ENCODE measurements around the gene BSPRY. TPM values are rescaled to one million over a fixed set of nuclear protein-coding genes. Genes with fewer than 3 reads are reported as not detected.
"Not testable (repeated sequence)": the region's sequence is repeated elsewhere in the genome, so short reads cannot be mapped to it uniquely, and the experiment has no call there.

Gene BSPRY
- total RNA-seq, 1 donor from 2014 or later = 0.58 TPM

- H3K4me1 Mint-ChIP-seq = peaks cover 11% of the 10 kb centered on the region
- no peak overlapping the region for H3K4me3 ChIP-seq
- TF ChIP-seq CTCF (IDR thresholded peaks at IDR 0.05) = no peak
- no peak for TF ChIP-seq EZH2 (IDR thresholded peaks at IDR 0.05)
- no peak for TF ChIP-seq EZH2phosphoT487 (IDR thresholded peaks at IDR 0.05)
These were observed 26.0 kb downstream of the BSPRY start for GRCh38 chr9:113375057-113376023.

DNA sequence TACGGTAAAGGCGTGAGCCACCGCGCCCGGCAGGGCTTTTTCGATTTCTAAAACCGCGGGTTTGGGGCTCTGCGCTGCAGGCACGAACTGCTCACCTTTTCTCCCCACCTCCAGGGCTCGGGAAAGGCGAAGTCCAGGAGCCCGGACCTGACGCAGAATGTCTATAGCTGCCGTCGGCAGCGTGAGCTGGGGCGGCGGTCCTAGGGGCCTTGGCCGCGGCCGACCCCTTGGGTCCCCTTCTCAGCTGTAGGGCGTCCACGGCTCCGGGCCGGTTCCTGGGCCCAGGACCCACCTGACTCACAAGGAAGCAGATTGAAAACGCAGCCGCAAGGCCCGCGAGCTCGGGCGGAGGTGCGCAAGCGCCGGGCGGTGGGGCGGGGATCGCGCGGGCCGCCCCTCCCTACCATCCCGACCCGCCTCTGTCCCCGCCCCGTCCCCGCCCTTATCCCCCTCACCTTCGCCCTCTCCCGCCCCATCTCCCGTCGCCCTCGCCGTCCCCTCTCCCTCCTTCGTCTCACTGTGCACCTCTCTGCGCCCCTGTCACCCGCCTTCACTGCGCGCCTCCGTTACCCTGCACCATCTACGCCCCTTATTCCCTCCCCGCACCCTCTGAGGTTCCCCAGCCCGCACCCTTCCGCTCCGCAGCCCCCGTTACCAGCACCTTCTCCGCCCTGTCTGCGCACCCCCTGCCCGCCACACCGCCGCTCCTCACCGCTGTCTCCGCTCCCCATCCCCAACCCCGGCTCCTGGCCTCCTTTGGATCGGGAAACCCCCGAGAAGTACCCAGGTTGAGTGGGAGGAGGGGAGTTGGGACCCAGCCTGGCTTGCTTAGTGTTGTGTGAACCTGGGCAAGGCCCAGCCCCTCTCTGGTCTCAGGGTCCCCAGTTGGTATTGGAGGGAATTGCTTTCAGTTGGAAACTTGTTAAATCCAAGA, 27.6 kb downstream of the BSPRY start, which contains the start of gene HDHD3:
Gene HDHD3 (minus strand): TSS at position 353 of the 934 bp plus-strand sequence. CDS start 2,632 bp downstream, outside the sequence.
- no peaks in the 10 kb centered on the region for H3K27me3 Mint-ChIP-seq (ENCODE audit: insufficient read depth, low read depth)
- peaks cover 4% of the 10 kb centered on the region for H4K20me1 ChIP-seq (ENCODE audit: low read depth)
- H3F3A ChIP-seq (ENCODE audit: low read depth) = peaks cover 11% of the 10 kb centered on the region
- H3K4me1 ChIP-seq = peaks cover 3% of the 10 kb centered on the region
- TF ChIP-seq EZH2phosphoT487 (IDR thresholded peaks at IDR 0.05) (no peak), EZH2 (IDR thresholded peaks at IDR 0.05) (no peak), CTCF (IDR thresholded peaks at IDR 0.05) (no peak)
- peak; percentile 91 for DNase-seq (ENCODE audit: low spot score)
- no peaks in the 10 kb centered on the region for H3K9me3 ChIP-seq (ENCODE audit: low read depth)
- H3K27me3 ChIP-seq = no peaks in the 10 kb centered on the region
- peak within 1 kb of the TSS; percentile 96 for H3K4me2 ChIP-seq
- H3K27ac ChIP-seq = peak within 1 kb of the TSS; percentile 71
- H3K36me3 ChIP-seq = no peaks in the 10 kb centered on the region
- peaks cover 11% of the 10 kb centered on the region for H3K4me1 Mint-ChIP-seq
- H3K4me3 ChIP-seq = peak within 1 kb of the TSS; percentile 97
- no peaks in the 10 kb centered on the region for H3K36me3 Mint-ChIP-seq
- H3K9me3 Mint-ChIP-seq = no peaks in the 10 kb centered on the region
- peak within 1 kb of the TSS; percentile 98 for H2AFZ ChIP-seq (replicated peaks)
- no peaks in the 10 kb centered on the region for H3K79me2 ChIP-seq (ENCODE audit: low read depth)
- H3K4me3 Mint-ChIP-seq = peak within 1 kb of the TSS; percentile 87
- no peak within 1 kb of the TSS for H3K27ac Mint-ChIP-seq
- H3K9ac ChIP-seq = peak within 1 kb of the TSS; percentile 57

More at GRCh38 chr9:113375057-113376023, 26.0 kb downstream of the BSPRY start:
- Mint-ChIP-seq H3K36me3 (no peaks in the 10 kb centered on the region), H3K9me3 (no peaks in the 10 kb centered on the region), H3K4me3 (peak overlapping the region; percentile 87), H3K27me3 (ENCODE audit: insufficient read depth, low read depth) (peaks cover 4% of the 10 kb centered on the region), H3K27ac (peak overlapping the region; percentile 16)
- peaks cover 3% of the 10 kb centered on the region for H3K4me1 ChIP-seq
- peaks cover 4% of the 10 kb centered on the region for H4K20me1 ChIP-seq (ENCODE audit: low read depth)
- no peak overlapping the region for H3K9ac ChIP-seq
- H3K79me2 ChIP-seq (ENCODE audit: low read depth) = no peaks in the 10 kb centered on the region
- H3K4me2 ChIP-seq = peak overlapping the region; percentile 96
- H3K27me3 ChIP-seq = no peaks in the 10 kb centered on the region
- DNase-seq (ENCODE audit: low spot score) = no peak
- no peaks in the 10 kb centered on the region for H3K9me3 ChIP-seq (ENCODE audit: low read depth)
- no peaks in the 10 kb centered on the region for H3K36me3 ChIP-seq
- no peak overlapping the region for H3K27ac ChIP-seq
- H2AFZ ChIP-seq (replicated peaks) = no peak overlapping the region
- H3F3A ChIP-seq (ENCODE audit: low read depth) = peaks cover 11% of the 10 kb centered on the region

GRCh38 chr9:113379094-113379828, 29.9 kb downstream of the BSPRY start:
- not testable (repeated sequence) for H3K27ac ChIP-seq; H3K27me3 Mint-ChIP-seq (ENCODE audit: insufficient read depth, low read depth); H3K36me3 ChIP-seq; H3K4me1 ChIP-seq; H3K79me2 ChIP-seq (ENCODE audit: low read depth); H2AFZ ChIP-seq (replicated peaks); H3K4me3 Mint-ChIP-seq; H3K9me3 Mint-ChIP-seq; H3K4me3 ChIP-seq; H3K27ac Mint-ChIP-seq; H3K9ac ChIP-seq; DNase-seq (ENCODE audit: low spot score); H3K9me3 ChIP-seq (ENCODE audit: low read depth); H3K4me2 ChIP-seq; H4K20me1 ChIP-seq (ENCODE audit: low read depth); H3K36me3 Mint-ChIP-seq; H3K27me3 ChIP-seq
- H3K4me1 Mint-ChIP-seq = peaks cover 11% of the 10 kb centered on the region
- peaks cover 11% of the 10 kb centered on the region for H3F3A ChIP-seq (ENCODE audit: low read depth)

DNA sequence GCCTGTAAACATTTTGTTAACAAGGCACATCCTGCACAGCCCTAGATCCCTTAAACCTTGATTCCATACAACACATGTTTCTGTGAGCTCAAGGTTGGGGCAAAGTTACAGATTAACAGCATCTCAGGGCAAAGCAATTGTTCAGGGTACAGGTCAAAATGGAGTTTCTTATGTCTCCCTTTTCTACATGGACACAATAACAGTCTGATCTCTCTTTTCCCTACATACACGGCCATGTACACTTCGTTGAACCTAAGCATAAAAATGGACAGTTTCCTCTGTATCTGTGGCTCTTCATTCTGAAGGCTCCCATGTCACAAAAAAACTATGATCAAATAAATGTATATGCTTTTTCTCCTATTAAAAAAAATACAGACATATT, 30.5 kb downstream of the BSPRY start:
- H3K4me1 ChIP-seq; H3K9me3 ChIP-seq (ENCODE audit: low read depth); H3K27ac Mint-ChIP-seq; DNase-seq (ENCODE audit: low spot score); H4K20me1 ChIP-seq (ENCODE audit: low read depth); H3K27me3 ChIP-seq; H3K4me2 ChIP-seq; H3K4me3 ChIP-seq; H3K27me3 Mint-ChIP-seq (ENCODE audit: insufficient read depth, low read depth); H3K27ac ChIP-seq; H2AFZ ChIP-seq (replicated peaks); H3K36me3 Mint-ChIP-seq; H3K79me2 ChIP-seq (ENCODE audit: low read depth); H3K36me3 ChIP-seq; H3K9me3 Mint-ChIP-seq; H3K9ac ChIP-seq; H3K4me3 Mint-ChIP-seq: not testable (repeated sequence)
- peaks cover 11% of the 10 kb centered on the region for H3K4me1 Mint-ChIP-seq
- peaks cover 11% of the 10 kb centered on the region for H3F3A ChIP-seq (ENCODE audit: low read depth)

Measured in neural progenitor cell (in vitro differentiated cells).